ENCODE data around the gene FGG.

- TF ChIP-seq CTCF (conservative IDR thresholded peaks at IDR 0.05) (no peak), ZFX (IDR thresholded peaks at IDR 0.05) (no peak)
Observed at GRCh38 chr4:154602404-154603020, 9.9 kb downstream of the FGG start.

Data from C4-2B (cell line).